ENCODE results near the gene RB1.

The RB1 gene

GRCh38 chr13:48493851-48494250, 190.3 kb downstream of the RB1 start:
- DNase-seq (ENCODE audit: low read depth in 3 of 3): no peak

- no peak for DNase-seq (ENCODE audit: low read depth in 3 of 3)
Measured at GRCh38 chr13:48494874-48495273, 191.3 kb downstream of the RB1 start.

- no peak for DNase-seq (ENCODE audit: low read depth in 3 of 3)
Measured at GRCh38 chr13:48496271-48497161, 193.0 kb downstream of the RB1 start.

- DNase-seq (ENCODE audit: low read depth in 3 of 3): no peak
Measured at GRCh38 chr13:48497669-48498068, 194.1 kb downstream of the RB1 start.

- DNase-seq (ENCODE audit: low read depth in 3 of 3): no peak
Measured at GRCh38 chr13:48500652-48501197, 197.2 kb downstream of the RB1 start.

- DNase-seq (ENCODE audit: low read depth in 3 of 3): no peak
Measured at GRCh38 chr13:48501705-48502104, 198.2 kb downstream of the RB1 start.

DNA sequence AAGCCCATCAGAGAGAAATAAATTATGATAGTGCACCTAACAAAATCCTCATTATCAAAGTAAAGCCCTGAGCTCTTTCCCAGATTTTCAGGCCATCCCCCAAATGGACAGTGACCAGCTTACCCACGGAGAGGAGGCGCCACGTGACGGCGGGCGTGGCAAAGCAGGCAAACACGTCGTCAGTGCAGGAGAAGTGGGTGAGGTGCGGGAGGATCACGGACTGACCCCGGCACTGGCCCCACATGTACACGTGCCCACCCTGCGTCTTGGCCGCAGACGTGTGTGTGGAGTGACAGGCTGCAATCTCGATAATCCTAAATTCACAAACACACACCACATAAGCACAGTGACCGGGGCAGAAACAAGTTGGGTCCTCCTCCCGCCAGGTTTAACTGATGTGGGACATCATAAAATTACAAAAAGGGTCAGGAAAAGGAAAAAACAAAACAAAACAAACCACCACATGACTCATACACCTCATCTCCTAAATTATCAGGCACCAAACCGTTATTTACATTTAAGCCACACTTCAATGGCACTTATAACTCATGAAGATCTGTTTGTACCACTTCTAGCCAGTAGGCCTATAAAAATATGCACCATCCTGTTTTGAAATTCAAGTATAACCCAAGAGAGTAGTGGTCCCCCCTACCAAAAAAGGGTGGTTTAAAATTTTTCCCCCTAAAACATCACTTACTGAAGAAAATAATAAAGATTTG, 199.2 kb downstream of the RB1 start:
- no peak for DNase-seq (ENCODE audit: low read depth in 3 of 3)

DNA sequence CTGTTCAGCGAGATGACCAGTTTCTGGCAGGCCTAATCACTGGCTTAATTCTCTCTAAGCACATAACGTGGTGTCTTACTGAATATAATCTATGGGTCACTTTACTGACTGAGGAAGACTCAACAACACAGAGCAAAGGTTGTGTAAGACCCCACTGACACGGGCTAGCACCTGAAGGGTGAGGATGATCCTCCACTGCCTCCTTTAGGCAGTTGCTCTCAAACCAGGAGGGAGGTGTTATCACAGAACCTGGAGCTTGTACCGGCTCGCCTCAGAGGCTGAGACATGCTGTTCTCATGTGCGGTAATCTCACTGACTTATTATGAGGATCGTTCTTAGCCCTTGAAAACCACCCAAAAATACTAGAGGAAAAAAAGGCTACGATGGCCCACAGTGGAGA, 201.1 kb downstream of the RB1 start:
- DNase-seq (ENCODE audit: low read depth in 3 of 3): no peak

DNA sequence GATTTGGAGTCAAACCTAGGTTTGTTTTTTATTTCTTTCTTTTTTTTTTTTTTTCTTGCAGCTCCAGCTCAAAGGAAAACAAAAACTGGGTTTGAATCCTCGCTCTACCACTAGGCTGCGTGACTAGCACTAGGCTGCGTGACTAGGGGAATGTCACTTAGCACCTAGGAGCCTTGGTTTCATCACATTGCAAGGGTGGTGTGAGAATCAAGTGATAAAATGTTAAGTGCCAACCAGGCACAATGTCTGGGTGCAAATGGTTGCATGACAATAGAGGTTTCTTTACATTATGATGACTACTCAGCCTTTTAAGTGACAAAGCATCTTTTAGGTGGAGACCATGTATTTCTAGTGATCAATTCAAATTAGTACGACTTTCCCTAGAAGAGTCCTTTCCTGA, 201.5 kb downstream of the RB1 start:
- DNase-seq (ENCODE audit: low read depth in 3 of 3): no peak

DNA sequence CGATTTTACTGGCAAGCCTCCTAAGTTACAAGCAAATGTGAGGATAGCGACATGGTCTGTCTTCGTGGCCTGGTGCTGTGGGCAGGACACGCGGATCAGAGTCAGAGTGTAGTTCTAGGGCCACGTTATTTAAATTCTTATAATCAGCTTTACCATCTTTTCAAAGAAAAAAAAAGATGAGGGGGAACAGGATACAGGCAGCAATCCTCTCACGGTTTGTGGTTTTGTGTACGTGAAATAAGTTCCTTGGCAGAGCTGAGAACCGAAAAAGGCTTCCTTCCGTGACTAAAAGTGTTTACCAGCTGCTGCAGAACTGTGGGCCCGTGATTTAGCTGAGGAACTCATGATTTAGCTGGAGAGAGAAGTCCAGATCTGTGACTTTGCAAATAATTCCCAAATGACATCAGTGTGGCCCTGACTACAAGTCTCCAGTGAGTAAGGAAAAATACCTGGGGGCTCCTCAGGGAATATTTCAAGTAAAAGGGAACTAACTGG, 202.1 kb downstream of the RB1 start:
- DNase-seq (ENCODE audit: low read depth in 3 of 3): peak in 2 of 3 donors; percentile 27 to 28

DNA sequence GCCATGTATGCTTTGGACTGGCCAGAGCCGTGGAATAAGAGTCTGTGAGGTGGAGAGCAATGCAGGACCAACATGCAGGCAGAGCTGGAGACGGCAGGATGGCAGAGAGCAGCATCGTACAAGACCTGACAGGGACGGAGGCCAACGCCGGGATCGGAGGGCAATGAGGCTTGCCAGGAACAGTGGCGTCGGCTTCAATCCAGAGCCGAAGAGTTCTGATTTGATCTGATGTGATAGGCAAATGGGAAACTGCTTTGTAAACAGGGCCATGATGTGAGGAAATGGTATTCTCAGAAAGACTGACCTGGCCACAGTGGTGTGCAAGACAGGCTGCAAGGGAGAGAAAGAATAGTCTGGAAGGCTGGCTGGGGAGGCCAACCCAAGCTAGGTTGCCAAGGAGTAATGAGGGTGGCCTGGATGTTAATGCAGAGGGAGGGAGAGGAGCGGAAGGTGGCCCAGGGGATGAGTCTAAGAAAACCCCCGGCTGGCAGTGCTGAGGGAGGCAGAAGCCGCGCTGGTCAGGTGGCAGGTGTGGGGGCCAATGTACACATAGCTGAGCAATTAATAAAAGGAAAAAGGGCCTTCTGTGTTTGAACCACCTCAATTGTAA, 202.6 kb downstream of the RB1 start:
- DNase-seq (ENCODE audit: low read depth in 3 of 3): no peak

DNA sequence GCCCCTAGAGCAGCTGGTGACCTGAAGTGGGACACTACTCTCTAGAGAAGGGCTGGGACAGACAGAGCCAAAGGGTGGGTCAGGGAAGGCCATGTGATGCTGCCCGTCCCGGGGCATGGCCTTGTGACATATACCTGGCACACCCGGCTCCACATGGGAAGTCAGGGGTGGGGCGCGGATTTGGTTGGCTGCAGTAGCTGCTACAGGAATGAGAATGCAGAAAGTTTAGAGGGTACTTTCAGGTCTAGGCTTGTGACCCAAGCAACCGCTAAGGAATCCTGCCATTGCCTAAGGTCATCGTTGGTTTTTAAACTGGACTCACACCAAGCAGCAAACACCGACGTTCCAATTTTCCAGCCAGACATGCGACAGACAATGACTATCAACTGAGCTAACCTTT, 203.5 kb downstream of the RB1 start:
- DNase-seq (ENCODE audit: low read depth in 3 of 3): no peak

GRCh38 chr13:48508011-48508410, 204.5 kb downstream of the RB1 start:
- no peak for DNase-seq (ENCODE audit: low read depth in 3 of 3)

GRCh38 chr13:48510698-48511097, 207.1 kb downstream of the RB1 start:
- no peak for DNase-seq (ENCODE audit: low read depth in 3 of 3)

DNA sequence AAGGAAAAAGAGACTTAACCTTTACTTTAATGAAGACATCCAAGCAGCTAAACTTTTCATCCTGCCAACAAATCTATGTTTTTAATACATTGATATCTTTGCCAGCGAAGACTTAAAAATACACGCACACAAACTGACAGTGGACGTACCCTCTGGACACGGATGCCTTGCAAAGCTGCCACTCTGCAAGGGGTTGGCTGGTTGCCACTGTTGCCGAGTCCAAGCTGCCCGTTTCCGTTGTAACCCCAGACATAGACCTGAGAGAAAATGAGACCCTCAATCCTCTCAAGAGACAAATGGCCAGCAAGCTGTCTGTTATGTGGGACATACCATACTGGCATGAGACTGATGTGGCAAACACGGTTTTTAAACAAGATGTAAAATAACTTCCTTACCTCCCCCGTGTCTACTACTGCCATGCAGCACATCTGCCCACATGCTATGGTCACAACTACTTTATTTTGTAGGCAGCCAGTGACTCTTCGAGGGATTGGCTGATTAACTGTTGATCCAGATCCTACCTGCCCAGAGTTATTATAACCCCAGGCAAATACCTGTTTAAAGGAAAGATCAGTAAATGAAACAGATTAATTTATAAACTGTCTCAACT, 208.2 kb downstream of the RB1 start:
- DNase-seq (ENCODE audit: low read depth in 3 of 3): no peak

GRCh38 chr13:48514793-48515192, 211.2 kb downstream of the RB1 start:
- no peak for DNase-seq (ENCODE audit: low read depth in 3 of 3)

- DNase-seq (ENCODE audit: low read depth in 3 of 3): no peak
Measured at GRCh38 chr13:48515732-48516131, 212.2 kb downstream of the RB1 start.

GRCh38 chr13:48518083-48518482, 214.5 kb downstream of the RB1 start:
- DNase-seq (ENCODE audit: low read depth in 3 of 3): no peak

DNA sequence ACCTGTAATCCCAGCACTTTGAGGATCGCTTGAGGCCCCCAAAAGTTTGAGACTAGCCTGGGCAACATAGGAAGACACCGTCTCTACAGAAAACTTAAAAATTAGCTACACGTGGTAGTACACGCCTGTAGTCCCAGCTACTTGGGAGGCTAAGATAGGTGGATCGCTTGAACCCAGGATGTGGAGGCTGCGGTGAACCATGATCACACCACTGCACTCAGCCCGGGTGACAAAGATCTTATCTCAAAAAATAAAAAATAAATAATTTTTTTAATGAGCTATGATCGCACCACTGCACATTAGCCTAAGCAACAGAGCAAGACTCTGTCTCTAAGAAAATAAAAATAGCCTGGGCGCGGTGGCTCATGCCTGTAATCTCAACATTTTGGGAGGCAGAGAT, 222.7 kb downstream of the RB1 start:
- no peak for DNase-seq (ENCODE audit: low read depth in 3 of 3)

- no peak for DNase-seq (ENCODE audit: low read depth in 3 of 3)
Measured at GRCh38 chr13:48527955-48528354, 224.4 kb downstream of the RB1 start.

DNA sequence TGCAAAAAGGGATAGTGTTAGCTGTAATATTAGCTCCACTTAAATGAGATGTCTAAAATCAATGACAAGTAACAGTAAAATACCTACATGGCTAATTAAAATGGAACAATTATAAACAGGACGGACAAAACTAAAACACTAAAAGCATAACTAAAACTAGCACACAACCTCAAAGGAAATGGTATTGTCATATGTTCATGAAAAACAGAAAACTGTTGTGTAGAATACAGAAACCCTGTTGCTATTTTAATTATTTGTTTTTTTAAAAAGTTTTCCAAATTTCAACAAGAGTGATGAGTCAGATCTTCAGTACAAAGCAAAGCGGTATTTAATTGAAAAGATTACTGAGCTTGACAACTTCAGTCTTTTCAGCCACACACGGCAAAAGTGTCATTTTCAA, 225.2 kb downstream of the RB1 start:
- no peak for DNase-seq (ENCODE audit: low read depth in 3 of 3)

DNA sequence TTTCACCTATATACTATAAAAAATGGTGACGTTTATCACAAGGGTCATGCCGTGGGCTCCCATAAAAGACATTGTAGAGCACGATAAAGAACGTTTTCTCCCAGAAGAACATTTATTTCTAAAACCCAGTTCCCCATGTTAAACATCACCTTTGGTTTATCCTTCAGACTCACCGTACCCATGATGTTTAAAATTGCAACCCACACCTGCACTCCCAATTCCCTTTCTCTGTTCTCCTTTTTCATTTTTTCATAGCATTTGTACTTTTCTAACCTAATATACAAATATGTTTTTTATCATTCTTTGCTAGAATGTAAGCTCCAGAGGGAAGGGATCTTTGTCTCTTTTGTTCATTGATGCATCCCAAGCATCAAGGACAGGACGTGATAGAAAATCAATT, 227.3 kb downstream of the RB1 start:
- no peak for DNase-seq (ENCODE audit: low read depth in 3 of 3)

All from stimulated activated CD4-positive, alpha-beta T cell treated with anti-CD3 and anti-CD28 coated beads, TNF-alpha, amount 100 ng/mL, for 48 hours (primary cell).